Jurkat, Clone E6-1 (cell line): ENCODE results near the gene BZW1.

Experiments
- DNase-seq: peaks from one replicate; pipeline ENCODE4 v3.0.0-alpha.2; 2011; ENCODE audit warnings: low read depth, low spot score
- H3K4me3 ChIP-seq: 2 replicates; pipeline ENCODE4 v1.5.1; 2011; ENCODE audit warnings: mild to moderate bottlenecking, low read length, control low read depth, moderate library complexity

The BZW1 gene

GRCh38 chr2:200820573-200821234 is 9.0 kb downstream of the BZW1 start:
- no peak for DNase-seq
- H3K4me3 ChIP-seq, result no peak overlapping the region

GRCh38 chr2:200821686-200822245 is 10.1 kb downstream of the BZW1 start:
- H3K4me3 ChIP-seq, result no peak overlapping the region
- no peak for DNase-seq

GRCh38 chr2:200828104-200828503 is 16.4 kb downstream of the BZW1 start:
- H3K4me3 ChIP-seq, result no peak overlapping the region
- no peak for DNase-seq

GRCh38 chr2:200828572-200829257 is 17.0 kb downstream of the BZW1 start:
- DNase-seq, result no peak
- no peak overlapping the region for H3K4me3 ChIP-seq

GRCh38 chr2:200829258-200829655 is 17.5 kb downstream of the BZW1 start:
- no peak for DNase-seq
- no peak overlapping the region for H3K4me3 ChIP-seq

- no peak for DNase-seq
- no peak overlapping the region for H3K4me3 ChIP-seq
These were observed 23.0 kb downstream of the BZW1 start for GRCh38 chr2:200834701-200835100.

- no peak for DNase-seq
- no peak overlapping the region for H3K4me3 ChIP-seq
These were observed 27.8 kb downstream of the BZW1 start for GRCh38 chr2:200839513-200839912.

- no peak for DNase-seq
- H3K4me3 ChIP-seq, result no peak overlapping the region
These were observed 32.6 kb downstream of the BZW1 start for GRCh38 chr2:200843993-200844948.

- no peak overlapping the region for H3K4me3 ChIP-seq
- no peak for DNase-seq
These were observed 33.5 kb downstream of the BZW1 start for GRCh38 chr2:200845194-200845593.

GRCh38 chr2:200845669-200846325 is 34.1 kb downstream of the BZW1 start:
- no peak overlapping the region for H3K4me3 ChIP-seq
- no peak for DNase-seq

- H3K4me3 ChIP-seq, result no peak overlapping the region
- no peak for DNase-seq
These were observed 35.6 kb downstream of the BZW1 start for GRCh38 chr2:200847269-200847668.

- H3K4me3 ChIP-seq, result no peak overlapping the region
- no peak for DNase-seq
These were observed 36.2 kb downstream of the BZW1 start for GRCh38 chr2:200847939-200848338.

GRCh38 chr2:200850512-200851256 is 39.0 kb downstream of the BZW1 start:
- no peak for DNase-seq
- no peak overlapping the region for H3K4me3 ChIP-seq

- DNase-seq, result no peak
- no peak overlapping the region for H3K4me3 ChIP-seq
These were observed 39.9 kb downstream of the BZW1 start for GRCh38 chr2:200851398-200852248.

GRCh38 chr2:200852605-200853004 is 40.9 kb downstream of the BZW1 start:
- H3K4me3 ChIP-seq, result no peak overlapping the region
- DNase-seq, result no peak

GRCh38 chr2:200856806-200857205 is 45.1 kb downstream of the BZW1 start:
- no peak overlapping the region for H3K4me3 ChIP-seq
- DNase-seq, result no peak

- DNase-seq, result no peak
- no peak overlapping the region for H3K4me3 ChIP-seq
These were observed 48.5 kb downstream of the BZW1 start for GRCh38 chr2:200860092-200860795.
